Embryonic facial prominence (tissue), 1 donor: ENCODE results near the gene RABAC1.
"Not testable (repeated sequence)": the region's sequence is repeated elsewhere in the genome, so short reads cannot be mapped to it uniquely, and the experiment has no call there.

Experiments used
- DNase-seq: peaks from one replicate; pipeline ENCODE4 v3.0.0-alpha.2; 2016; ENCODE audit errors: extremely low spot score

Gene RABAC1

GRCh38 chr19:41915776-41916414 is 43.2 kb downstream of the RABAC1 start:
- DNase-seq: no peak

- DNase-seq: no peak
Measured at GRCh38 chr19:41915021-41915775, 43.9 kb downstream of the RABAC1 start.

GRCh38 chr19:41914424-41914834 is 44.7 kb downstream of the RABAC1 start:
- not testable (repeated sequence) for DNase-seq

DNA sequence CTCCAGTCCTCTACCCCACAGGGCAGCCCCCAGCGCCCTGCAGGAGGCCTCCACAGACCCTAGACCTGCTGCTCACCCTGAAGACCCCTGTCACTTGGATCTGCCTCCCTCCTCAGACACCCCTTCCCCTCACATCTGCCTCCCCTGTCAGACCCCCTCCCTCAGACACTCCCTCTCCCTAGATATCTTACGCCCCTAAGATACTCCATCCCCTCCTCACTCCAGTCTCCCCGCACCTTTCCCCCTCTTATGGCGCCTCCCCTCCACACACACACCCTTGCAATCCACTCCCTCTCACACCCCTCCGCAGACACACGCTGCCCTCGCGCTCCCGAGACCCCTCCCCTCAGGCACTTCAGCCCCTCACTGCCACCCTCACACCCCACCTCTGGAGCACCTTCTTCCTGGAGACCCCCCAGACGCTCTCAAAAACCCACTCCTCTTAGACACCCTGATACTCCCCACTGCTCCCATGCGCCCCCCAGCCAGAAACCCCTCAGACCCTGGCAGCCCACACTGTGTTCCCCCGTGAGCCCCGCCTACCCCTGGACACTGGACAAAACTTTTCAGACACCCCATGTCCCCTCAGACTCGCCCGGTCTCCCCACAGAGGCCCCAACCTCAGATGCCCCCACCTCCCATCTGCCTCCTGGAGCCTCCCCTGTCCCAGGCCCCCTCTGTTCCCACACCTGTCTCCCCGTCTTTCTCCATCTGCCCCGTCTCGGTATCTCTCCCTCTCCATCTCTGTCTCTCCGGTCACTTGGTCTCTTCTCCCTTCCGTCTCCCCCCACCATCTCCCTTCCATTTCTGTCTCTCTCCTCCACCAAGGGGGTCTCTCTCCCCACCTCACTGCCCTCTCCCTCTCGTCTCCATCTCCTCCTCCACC is 45.3 kb downstream of the RABAC1 start:
- no peak for DNase-seq

- DNase-seq: no peak
Measured at GRCh38 chr19:41912899-41913537, 46.1 kb downstream of the RABAC1 start.

DNA sequence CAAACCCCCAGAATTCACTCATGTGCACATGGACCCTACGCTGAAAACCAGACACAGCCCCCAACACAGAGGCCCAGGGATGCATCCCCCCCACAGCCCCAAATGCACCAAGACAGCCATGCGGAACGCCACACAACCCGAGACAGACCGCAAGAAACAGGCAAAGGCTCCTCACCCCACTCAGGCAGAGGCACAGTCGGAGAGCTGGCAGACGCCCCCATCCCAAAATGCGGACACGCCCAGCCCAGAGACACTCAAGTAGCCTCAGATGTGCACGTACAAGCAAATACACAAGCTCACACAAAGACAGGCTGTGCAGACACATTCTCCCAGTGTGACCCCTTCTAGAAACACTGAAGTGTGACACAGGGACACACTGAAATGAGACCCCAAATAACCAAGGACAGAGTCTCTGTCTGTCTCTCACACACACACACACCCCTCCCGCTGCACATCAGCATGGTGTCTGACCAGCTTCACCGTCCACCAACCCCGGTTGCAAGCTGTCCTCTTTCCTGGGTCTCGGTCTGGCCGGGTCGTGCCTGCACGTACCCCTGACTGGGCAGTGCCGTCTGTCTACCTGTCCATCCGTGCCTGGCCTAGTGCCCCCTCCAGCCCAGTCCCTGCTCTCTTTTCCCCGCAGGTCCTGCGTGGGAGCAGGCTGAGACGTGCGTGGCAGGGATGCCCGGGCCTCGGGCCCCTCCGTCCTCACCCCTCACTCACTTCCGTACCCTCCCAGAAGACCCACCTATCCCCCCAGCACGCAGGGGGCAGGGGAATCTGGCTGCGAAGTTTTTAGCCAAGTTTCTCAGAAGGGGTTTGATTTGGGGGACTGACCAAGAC is 47.0 kb downstream of the RABAC1 start:
- DNase-seq: no peak

GRCh38 chr19:41910992-41911888 is 47.9 kb downstream of the RABAC1 start:
- no peak for DNase-seq

DNA sequence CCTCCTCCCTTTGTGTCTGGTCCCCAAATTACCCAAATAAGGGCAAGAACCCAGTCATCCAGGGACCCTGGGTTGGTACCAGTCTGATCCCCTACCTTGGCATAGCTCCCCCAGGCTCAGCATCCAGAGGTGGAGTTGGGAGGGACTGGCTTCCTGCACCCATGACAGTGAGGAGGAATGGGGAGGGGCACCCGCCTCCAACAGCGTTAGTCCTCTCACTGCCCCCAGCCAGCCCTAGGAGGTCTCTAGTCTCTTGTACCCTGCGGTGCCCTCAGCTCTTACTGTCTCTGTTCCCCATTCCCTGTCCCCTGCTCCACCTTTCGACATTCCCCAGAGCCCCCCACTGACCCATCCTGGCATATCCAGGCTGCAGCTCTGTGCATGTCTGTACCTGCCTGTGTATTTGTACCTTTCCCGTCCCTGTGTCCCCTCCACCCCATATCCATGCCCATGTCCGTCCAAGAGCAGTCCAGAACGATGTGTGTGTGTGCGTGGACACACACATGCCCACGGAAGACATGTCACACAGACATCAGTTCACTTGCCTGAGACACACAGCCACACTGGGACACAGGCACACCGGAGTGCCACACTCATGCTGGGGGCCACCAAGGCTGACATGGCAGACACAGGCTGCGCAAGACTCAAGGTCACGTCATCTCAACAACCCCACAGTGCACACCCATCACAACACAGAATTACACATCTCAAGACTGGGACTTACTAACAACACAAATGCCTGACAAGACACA is 48.7 kb downstream of the RABAC1 start:
- DNase-seq: no peak

DNA sequence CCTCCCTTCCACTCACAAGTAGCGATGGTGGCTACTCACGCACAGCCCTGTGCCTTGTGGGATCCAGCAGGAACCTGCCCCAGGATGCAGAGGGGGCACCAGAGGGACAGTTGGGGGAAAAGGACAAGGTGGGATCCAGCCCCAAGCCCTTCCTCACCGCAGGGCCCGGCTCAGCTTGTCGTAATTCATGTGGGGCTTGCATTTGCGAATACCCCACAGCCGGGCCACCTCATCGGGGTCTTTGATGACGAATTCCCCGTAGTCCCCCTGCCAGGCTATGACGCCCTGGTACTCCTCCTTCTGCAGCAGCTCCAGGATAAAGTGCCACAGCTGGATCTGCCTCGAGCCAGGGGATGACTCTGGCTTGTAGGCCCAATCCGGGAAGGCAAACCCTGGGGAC is 49.4 kb downstream of the RABAC1 start:
- no peak for DNase-seq

DNA sequence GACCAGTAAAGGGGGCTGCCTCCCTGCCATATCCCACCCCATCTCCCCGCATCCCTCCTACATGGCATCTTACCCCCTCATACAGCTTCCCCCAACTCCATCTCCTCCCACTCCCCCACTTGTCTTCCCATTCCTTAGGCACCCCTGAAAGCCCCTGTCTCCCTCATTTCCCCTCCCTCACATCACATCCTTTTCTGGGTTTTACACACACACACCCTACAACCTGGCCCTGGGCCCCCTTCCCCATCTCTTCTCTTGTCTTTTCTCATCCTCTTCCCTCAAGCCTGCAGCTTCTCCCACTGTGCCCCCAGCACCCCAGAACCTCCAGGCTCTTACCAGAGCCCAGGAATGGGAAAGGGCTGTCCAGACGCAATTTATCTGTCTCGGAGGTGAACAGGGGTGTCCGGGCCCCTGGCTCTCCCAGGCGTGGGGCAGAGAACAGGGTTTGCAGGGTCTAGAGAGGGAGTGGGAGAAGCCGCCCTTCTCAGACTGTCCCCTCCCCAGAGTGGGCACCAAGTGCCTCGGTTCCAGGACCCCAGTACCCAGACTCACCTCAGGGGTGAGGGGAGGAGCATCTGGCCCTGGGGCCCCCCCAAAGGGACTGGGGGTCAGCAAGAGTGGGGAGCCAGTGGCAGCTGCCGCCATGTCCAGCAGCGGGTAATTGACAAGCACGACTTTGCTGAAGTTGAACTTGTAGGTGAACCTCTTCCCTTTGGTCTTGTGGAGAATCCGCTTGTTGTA is 50.2 kb downstream of the RABAC1 start:
- no peak for DNase-seq

DNA sequence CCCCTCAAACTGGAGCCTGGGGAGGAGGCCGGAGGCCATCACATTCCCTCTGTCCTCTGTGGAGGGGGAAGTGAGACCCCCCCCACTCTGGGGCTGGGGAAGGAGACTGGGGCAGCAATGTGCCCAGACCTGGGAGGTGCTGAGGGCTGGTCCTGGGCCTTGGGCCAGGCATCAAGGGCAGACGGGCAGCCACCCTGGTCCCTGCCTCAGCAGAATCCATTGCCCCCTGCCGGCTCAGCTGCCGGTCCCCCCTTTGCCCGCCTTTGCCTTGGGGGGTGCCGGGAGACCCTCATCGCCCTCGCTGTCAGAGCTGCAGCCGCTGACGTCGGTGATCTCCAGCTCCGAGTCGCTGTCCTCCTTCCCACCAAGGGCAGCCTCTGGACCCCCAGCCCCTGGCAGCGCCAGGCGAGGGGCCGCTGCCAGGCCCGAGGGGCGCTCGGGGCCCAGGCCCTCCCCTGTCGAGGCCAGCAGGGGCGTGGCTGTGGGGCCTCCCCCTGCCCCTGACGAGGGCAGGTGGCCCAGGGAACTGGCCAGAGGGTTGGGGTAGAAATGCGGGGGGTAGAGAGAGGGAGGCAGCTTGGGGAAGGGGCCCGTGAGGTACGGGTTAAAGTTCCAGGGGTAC is 51.0 kb downstream of the RABAC1 start:
- no peak for DNase-seq

- DNase-seq: no peak
Measured at GRCh38 chr19:41906916-41907680, 52.0 kb downstream of the RABAC1 start.
